ENCODE measurements around the gene ANKS6.
A peak's percentile ranks its signal among the peaks of the same experiment; 100 is the strongest.

The ANKS6 gene

DNA sequence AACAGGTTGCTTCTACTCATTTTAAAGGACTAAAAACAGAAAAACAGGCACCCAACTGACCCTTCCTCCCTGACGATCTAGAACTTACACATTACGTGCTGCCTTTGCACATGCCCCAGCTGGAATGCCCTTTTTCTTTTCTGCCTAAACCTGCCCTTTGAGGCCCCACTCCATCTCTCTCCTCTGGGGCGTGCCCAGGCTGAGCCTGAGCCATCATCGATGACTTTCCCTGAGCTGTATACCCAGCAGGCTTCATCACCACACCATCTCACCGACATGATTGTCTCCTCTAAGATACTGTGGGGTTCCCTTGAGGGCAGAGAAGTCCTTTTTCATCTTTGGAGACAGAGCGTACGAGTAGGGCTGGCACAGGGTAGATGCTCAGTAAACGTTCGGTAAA, 63.6 kb downstream of the ANKS6 start:
- no peak for DNase-seq (ENCODE audit: low spot score)

DNA sequence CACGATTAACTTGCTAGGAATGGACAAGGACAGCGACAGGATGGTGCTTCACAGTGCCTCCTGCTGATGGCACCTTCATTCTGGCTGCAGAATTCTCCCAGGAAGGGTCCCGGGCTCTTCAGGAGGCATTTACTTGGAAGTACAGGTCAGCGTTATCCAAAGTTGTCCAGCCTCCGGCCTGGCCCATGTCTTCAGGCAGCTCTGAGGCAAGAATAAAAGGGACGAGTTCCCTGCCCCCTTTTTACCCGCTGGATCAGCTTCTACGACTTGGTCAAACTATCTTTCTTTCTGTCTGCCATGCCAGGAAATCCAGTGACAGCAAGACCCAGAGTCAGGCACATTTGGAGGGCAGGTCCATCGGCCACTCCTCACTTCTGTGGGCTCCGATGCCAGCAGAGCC, 64.3 kb downstream of the ANKS6 start:
- no peak for DNase-seq (ENCODE audit: low spot score)

DNA sequence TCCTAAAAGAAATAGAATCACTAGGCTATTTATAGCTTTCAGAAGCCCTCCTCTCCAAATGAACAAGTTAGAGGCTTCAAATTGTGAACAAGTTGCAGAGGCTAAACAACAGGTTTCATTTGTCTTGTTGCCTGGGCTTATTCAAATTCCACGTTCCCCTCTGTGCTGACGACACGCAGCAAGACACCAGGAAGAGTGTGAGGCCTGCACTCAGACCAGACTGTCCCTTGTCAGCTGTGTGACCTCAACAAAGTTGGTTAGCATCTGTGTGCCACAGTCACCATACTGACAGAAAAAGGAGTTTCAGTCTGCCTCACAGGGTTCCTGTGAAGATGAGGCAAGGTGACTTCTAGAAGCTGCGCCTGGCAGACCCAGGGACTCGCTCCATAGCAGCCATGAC, 65.5 kb downstream of the ANKS6 start:
- no peak for DNase-seq (ENCODE audit: low spot score)

DNA sequence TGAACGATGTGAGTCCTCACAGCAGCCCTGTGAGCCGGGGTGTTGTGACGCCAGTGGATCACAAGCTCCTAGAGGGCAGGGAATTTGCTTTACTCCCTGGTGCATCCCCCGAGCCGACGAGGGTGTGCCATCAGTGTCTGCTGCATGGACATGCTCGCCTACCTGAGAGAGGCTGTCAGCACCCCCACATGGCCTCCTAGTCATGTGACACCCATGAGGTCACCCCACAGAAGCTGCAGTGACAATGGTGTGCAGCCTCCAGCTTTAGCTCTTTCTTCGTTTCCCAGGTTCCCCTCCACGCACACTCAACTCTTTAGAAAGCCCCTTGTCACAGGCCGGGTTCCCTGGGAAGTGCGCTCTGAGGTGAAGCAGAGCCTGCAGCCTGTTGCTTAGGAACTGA, 67.9 kb downstream of the ANKS6 start:
- no peak for DNase-seq (ENCODE audit: low spot score)

DNA sequence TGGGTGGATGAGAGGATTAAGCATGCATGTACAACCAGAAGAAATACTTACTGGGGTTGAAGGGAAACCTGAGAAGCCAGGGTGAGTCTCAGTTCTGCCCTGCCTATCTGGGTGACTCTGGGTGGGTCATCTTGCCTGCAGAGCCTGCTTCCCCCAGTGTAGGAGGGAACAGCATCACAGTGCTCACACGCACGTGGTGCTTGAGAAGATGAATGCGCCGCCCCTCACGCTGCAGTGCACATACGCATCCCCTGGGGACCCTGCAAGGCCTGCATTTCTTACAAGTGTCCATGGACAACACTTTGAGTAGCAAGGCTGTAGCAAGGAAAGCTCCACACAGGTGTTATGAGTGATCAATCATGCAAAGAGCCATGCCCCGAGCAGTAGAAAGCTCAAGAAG, 68.9 kb downstream of the ANKS6 start:
- DNase-seq (ENCODE audit: low spot score), result no peak

DNA sequence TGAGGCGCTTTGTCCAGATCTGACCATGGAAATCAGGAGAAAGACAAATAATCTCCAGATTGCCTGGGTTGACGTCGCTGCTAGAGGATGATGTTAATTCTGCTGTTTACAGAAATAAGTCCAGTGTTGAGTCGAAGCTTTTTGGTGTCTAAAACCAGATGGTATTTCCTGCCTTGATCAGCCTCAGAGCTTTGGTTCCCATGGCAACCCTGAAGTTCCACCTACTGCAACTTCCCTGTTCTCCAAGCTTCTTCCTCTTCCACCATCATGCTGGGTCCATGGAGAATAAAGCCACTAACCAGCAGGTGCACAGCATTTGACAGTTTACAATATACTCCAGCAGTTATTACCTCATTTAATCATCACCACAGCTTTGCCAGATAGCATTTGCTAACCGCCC, 69.6 kb downstream of the ANKS6 start:
- peak; percentile 48 for DNase-seq (ENCODE audit: low spot score)

DNA sequence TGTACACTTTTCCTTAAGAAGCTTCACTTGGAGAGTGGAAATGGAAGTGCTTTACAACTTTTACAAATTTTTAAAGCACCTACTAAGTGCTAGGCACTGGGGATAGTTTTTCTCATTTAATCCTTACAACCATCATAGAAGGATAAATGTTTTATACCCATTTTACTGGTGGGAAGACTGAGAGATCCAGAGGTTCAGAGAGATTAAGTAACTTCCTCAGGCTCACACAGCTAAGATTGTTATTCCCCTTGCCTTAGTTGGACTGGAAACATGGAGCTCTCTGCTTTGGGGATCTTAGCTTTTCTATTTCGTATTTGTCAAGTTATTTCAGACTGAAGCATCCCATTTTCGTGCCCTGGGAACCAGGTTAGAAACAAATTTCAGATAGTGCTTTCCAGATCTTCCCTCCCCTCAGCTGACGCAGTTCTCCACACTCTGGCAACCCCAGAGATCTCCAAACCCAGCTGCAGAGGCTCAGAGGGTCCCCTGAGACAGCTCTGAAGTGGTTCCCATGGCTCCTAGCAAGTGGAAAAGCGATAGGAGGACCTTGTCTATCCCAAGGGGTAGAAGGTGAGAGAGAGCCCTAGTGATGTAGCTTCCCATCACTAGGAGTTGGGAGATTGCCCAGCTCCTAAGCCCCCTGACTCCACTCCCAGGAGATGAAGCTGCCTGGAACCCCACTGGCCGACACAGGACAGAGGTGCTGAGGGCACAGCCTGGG, 71.4 kb downstream of the ANKS6 start:
- no peak for DNase-seq (ENCODE audit: low spot score)

DNA sequence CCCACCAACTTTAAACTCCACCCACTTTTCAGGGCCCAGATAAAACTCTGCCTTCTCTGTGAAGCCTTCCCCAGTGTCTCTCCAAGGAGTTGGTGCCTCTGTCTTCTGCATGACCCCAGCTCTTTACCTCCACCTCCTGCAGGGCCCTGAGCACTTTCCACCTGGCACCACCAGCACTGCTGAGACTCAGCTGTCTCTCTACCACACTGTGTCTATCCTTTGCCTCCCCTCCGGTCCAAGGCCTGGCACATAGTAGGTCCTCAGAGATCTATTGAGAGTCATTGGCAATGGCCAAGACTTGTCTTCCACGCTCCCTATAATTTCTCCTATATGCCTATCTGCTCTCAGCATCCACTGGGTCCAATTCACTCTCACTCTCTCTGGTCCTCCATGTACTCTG, 74.7 kb downstream of the ANKS6 start:
- no peak for DNase-seq (ENCODE audit: low spot score)

DNA sequence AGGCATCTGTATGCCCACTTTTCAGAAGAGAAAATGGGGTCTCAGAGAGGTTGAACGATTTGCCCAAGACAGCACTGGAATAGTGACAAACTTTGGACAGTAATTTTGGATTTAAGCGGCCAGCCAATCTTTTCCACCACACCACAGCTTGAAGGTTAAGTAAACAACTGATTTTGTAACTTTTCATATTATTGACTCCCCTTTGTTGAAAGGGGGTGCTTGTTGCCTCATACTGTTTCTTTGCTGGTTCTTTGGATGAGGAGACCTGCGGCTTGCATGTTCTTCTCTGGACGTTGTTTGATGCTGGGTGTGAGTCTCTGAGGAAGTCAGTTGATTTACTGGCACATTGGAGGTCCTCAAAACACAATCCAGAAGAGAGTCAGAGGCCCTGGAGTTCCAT, 76.0 kb downstream of the ANKS6 start:
- no peak for DNase-seq (ENCODE audit: low spot score)

DNA sequence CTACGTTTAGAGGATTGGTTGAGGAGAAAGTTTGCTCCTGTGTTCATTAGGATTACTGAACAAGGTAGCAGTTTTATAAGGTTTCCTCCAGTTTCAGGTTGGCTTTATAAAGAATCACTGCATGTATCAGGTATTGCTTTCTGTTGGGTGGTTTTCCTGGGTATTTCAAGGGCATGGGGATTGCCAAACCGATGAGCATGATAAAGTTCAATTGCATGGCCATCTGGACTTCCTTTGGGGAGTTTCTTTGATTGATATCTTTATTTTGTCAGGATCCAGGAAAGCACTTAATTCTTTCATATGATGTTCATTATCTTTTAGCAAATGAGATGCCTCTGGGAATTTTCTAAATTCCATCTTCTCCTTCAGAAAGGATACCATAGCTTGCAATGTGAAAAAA, 77.3 kb downstream of the ANKS6 start:
- DNase-seq (ENCODE audit: low spot score), result no peak

DNA sequence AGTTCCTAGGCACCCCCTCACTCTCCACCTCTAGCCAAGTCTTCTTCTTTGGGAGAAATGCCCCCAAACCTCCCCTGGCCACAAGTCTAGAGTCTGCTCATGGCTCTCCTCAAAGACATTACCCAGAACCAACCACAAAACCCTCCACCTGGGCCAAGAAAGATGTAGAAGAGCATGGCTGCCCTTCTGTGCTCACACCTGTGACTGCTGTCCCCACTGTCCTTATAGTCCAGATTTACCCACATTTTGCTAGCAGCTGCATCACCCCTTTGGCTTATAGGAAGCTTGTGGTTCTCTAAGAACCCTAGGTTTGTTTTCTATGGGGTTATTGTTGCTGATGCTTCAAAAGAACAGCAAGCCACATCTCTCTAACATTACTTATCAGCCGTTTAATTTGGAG, 81.5 kb downstream of the ANKS6 start:
- no peak for DNase-seq (ENCODE audit: low spot score)

DNA sequence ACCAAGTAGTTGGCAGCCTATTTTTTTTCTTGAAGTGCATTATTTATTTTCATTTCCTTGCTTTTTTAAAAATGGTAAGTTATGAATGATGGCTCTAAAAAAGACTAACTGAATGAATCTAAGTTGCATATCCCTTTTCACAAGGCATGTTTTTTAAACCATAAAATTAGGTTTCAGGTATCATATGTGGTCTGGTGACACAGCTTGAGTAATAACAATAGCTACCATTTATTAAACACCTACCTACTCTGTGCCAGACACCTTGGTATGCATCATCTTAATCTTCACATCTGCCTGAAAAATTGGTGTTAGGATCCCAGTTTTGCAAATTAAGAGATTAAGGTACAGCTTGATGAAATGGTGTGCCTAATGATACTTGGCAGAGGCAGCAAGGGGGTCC, 83.4 kb downstream of the ANKS6 start:
- no peak for DNase-seq (ENCODE audit: low spot score)

DNA sequence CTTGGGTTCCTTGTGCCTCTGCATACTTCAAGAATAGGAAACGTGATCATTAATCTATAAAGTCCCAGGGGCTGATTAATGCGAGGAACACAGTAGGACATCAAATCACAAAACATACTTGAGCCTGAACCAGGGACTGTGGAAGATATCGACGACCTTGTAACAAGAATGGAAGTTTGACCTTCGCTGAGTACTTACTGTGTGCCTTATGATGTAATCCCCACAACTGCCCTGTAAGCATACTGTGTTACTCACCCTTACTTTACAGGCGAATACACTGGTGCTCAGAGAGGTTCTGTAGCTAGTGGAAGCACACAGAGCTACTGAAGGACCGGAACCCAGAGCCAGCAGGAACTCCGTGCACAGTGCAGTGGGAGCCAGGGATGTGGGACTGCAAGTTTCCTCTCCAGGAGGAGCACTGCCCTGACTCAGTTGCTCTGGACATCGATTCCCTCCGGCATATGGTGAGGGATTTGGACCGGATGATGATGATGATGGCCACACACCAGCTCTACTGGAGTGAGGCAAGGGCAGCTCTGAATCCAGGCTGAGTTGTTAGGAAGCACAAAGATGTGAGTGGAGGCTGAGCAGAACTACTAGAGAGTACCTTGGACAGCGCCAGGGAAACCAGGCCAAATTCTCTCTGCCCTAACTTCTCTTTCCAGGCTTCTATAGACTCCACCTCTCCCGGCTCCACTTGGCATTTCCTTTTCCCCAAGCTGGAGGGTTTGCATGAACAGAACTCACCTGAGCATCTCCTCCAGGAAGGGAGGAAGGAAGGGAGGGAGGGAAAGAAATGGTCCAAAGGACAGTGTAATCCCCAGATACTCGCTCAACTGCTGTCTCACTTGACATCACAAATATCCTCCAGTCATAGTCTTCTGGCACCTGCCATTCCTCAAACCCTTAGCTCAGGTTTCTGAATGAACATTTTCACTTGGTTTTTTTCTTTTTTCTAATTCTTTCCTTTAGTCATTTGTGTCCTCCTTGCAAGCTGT, 86.1 kb downstream of the ANKS6 start:
- peak; percentile 63 for DNase-seq (ENCODE audit: low spot score)

DNA sequence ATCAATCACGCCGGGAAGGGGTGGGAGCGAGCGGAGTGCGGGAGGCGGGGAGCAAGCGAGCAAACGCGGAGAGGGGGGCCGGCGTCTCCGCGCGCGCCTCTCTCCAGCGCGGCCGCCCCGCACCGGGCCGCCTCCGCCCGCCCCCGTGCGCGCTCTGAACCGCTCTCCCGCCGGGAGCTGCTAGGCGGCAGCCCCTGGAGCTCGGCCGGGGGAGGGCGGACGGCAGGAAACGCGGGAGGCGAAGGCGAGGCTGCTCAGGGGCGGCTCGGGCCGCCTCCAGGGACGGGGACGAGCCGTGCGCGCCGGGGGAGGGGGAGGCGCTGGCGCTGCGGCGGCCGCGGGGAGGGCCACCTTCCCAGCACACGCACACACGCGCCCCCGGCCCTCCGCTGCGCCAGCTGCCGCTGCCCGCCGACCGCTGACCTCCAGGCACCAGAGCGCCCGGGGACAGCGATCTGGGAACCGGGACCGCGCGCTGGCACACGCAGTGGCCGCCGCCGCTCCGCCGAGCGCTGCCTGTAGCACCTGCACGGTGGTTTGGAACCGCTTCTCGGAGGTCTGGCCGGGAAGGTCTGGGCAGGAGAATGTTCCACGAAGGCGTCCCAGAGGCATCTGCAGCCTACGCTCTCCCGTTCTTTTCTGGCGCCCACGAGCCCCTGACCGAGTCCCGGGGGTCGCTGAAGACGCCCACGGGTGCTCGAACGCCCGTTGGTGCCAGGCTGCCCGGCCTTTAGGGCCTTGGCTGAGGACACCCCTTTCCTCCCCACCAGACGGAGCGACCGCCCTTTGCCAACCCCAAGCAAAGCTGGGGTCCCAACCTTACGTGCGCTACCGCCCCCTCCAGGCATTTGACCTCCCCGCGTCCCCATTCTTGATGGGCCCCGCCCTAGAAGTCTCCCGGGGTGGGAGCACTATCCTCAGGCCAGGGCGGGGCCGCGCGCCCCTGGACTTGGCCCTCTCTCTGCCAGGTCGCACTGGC, 87.1 kb downstream of the ANKS6 start, which contains the start of gene GABBR2:
Gene GABBR2 (minus strand): TSS at position 3 of the 979 bp plus-strand sequence. CDS start 198 bp downstream, outside the sequence.
- DNase-seq (ENCODE audit: low spot score), result peak; percentile 31

DNA sequence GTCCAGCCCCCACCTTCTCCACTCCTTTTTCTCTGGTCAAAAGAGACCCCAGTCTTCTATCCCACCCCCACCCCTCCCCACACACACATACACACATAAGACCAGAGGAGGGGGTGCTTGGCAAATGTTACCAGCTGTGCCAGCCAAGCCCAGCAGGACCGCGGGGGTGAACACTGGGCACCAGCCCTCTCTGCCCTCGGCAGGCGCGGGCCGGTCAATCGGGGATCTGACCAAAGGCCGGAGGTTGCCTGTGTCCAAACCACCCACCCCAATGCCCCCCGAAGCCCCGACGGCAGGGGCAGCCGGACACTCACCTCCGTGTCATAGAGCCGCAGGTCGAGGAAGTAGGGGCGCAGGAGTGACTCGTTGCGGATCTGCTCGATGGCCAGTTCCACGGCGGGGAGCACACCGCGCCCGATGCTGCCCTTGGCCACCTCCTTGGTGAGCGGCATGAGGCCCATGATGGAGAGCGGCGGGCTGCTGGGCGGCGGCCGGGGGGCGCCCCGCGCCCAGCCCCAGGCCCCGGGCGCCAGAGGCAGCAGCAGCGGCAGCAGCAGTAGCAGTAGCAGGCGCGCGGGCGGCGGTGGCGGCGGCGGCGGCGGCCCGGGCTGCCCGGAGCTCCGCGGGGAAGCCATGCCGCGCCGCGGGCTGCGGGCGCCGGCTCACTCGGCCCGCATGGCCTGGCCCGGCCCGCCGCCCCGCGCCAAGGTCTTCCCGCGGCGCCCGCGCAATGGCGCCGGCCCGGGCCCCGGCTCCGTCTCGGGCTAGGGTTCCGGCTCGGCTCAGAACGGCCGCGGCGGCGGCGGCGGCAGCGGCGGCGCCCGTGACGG, 88.0 kb downstream of the ANKS6 start:
- DNase-seq (ENCODE audit: low spot score), result peak; percentile 34

DNA sequence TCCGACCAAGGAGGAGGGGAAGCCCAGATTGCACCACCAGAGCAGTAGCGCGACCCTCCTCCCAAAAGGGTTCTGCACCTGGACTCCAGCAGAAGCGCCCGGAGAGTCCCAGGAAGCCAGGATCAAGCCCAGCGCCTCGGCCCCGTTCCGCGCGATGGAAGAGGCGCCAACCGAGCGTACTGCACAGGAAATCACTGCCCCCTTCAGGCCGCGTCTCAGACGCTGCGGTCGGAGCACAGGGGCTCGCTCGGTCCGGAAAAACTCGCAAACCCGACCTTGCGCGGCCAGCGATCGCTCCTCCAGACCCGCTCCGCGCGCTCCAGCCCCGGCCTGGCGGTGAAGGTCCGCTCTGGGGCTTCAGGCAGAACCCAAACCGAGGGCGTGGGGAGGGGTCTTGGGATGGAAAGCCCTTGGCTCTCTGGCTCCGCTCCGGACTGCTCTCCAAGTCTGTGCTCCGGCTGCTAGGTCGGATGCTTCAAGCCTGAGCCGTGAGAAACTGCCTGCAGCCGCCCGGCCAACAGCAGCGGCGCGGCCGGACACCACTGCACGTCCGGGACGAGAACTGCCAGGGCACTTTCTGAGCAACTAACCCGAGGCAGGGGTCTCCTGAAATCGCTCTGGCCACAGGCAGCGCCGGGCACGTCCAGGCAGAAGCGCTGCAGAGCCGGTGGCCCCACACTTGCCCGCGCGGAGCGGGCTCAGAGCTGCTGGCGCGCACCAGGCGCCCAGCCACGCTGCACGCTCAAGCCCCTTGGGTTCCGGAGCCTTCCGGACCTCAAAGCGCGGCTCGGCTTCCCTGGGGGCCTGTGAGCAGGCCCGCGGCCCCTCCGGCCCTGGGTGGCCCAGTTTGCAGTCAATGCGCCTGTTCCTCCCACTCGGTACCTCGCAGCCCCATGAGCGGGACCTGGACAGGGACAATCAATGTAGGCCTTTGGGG, 88.9 kb downstream of the ANKS6 start:
- DNase-seq (ENCODE audit: low spot score), result peak; percentile 88

DNA sequence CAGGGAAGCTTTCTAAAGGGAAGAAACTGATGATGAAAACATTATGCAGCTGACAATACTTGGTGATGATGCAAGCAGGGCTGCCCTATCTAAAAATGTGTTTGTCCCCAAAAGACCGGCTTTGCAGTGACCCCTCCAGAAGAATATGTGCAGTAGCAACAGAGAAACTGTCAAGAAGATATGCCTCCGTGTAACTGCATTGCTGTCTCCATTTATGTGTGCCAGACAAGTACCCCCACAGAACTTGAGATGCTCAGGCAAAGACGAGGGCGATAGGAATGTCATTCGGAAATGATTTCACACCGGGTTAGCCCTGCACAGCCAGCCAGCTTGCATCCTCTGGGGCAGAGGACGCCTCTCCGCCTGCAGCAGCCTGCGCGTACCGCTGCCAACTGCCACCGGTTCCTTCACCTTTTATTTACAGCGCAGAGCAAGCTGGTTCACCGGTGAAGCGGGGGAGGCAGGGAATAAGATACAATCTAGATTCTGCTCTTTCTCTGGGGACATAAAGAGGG, 89.6 kb downstream of the ANKS6 start:
- peak; percentile 24 for DNase-seq (ENCODE audit: low spot score)

DNA sequence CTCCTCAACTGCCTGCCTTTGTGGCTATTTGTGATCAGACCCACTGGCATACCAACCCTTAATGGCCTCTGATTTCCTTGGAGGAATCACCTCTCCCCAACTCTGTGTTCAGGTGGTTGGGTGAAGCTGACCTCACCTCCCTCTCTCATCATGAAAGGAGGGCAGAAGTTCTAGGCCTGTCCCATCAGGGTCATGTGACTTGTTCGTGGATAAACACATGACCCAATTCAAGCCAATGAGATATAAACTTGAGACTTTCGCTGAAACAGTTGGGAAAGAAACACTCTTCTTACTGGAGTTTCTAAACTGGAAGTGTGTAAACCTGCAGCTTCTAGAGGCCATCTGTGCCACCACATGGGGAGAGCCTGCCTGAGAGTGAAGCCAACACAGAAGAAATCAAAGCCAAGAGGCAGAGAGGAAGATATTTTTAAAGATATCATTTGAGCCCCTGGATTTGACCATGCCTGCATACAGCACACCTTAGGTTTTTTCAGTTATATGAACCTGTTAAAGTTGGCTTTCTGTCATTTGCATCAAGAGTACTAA, 93.4 kb downstream of the ANKS6 start:
- no peak for DNase-seq (ENCODE audit: low spot score)

DNA sequence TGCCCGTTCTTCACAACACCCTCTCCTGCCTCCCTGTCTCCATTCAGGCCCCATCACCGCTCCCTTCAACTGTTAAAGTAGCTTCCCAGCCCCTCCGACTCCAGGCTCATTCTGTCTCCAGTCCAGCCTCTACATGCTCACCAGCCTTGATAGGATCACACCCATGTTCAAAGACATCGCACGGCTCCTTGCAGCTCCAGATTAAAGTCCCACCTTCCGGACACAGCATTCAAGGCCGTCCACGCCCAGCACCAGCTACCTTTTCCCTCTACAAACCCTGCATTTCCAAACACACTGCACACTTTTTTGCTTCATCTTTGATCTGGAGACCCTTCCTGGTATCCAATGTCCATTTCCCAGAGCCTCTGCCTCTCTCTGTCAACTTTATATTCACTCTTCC, 94.0 kb downstream of the ANKS6 start:
- DNase-seq (ENCODE audit: low spot score), result no peak
